NB4 (cell line): ENCODE results near the gene POLR2F.

ENCODE experiments used
- DNase-seq: peaks from one replicate; pipeline ENCODE4 v3.0.0; 2010; ENCODE audit warnings: low read depth
- H3K4me3 ChIP-seq: one replicate; pipeline ENCODE4 v1.5.1; 2011; ENCODE audit warnings: mild to moderate bottlenecking, low read depth, low read length, moderate library complexity
- MYC ChIP-seq: IDR thresholded peaks from 2 replicates; pipeline ENCODE4 v1.6.1; 2011; ENCODE audit warnings: low read depth, low read length
- POLR2A ChIP-seq: IDR thresholded peaks from 2 replicates; pipeline ENCODE4 v1.6.1; 2011; ENCODE audit warnings: mild to moderate bottlenecking; ENCODE audit not compliant: insufficient read length; ENCODE audit errors: extremely low read depth
- TF ChIP-seq, protein P1 (sequence below): IDR thresholded peaks from one replicate; pipeline ENCODE4 v1.5.1; 2012; ENCODE audit warnings: low read depth, low read length
- TF ChIP-seq, protein P2 (sequence below): IDR thresholded peaks from 2 replicates; pipeline ENCODE4 v1.6.1; 2011; ENCODE audit warnings: low read depth, low read length

POLR2F gene

DNA sequence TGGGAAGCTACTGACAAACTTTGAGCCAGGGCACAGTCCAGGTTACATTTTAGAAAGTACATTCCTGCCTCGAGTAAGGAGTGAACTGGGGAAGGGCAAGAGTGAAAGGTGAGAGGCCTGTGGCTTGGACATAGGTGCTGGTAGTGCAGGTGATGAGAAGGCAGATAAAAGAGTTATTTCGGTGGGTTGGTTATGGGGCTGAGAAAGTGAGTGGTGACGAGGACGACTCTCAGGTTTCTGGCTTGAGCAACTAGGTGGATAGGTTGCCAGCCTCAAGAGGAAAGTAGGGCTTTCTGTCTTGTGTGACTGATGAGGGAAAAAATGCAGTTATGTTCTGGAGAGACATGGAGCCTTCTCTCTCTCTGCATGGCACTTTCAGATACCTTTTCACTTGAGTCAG lies 3.7 kb downstream of the POLR2F start:
- H3K4me3 ChIP-seq, result no peak overlapping the region
- DNase-seq, result no peak
- no peak for TF ChIP-seq MYC
- TF ChIP-seq, protein P1, sequence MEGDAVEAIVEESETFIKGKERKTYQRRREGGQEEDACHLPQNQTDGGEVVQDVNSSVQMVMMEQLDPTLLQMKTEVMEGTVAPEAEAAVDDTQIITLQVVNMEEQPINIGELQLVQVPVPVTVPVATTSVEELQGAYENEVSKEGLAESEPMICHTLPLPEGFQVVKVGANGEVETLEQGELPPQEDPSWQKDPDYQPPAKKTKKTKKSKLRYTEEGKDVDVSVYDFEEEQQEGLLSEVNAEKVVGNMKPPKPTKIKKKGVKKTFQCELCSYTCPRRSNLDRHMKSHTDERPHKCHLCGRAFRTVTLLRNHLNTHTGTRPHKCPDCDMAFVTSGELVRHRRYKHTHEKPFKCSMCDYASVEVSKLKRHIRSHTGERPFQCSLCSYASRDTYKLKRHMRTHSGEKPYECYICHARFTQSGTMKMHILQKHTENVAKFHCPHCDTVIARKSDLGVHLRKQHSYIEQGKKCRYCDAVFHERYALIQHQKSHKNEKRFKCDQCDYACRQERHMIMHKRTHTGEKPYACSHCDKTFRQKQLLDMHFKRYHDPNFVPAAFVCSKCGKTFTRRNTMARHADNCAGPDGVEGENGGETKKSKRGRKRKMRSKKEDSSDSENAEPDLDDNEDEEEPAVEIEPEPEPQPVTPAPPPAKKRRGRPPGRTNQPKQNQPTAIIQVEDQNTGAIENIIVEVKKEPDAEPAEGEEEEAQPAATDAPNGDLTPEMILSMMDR, result no peak
- no peak for TF ChIP-seq POLR2A
- TF ChIP-seq, protein P2, sequence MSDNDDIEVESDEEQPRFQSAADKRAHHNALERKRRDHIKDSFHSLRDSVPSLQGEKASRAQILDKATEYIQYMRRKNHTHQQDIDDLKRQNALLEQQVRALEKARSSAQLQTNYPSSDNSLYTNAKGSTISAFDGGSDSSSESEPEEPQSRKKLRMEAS, result no peak

DNA sequence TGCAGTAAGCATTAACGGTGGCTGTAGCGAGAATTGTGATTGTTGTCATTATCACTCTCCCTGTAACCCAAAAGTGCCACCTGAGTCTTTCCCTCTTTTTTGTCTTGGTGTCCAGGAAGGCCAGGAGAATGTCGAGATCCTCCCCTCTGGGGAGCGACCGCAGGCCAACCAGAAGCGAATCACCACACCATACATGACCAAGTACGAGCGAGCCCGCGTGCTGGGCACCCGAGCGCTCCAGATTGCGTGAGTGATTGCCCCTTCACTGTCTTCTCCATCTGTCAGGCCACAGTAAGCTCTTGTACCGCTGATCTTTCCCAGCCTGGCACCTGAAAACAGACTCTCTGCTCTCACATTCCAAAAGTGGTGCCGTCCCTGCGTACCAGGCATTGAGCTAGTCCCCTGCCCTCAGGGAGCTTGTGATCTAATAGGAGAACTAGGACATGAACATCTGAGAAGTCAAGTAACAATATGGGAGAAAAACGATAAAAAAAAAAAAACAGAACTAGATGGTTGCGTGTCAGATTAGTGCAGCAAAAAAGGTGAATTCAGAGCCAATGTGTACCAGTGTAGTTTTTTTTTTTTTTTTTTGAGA lies 5.8 kb downstream of the POLR2F start:
- no peak overlapping the region for H3K4me3 ChIP-seq
- DNase-seq, result no peak
- TF ChIP-seq MYC (no peak), POLR2A (no peak)
- TF ChIP-seq, protein P2, result no peak
- TF ChIP-seq, protein P1, result no peak

GRCh38 chr22:37961062-37961461 lies 7.6 kb downstream of the POLR2F start:
- no peak for DNase-seq
- TF ChIP-seq, protein P1, result no peak
- TF ChIP-seq, protein P2, result no peak
- no peak for TF ChIP-seq POLR2A
- TF ChIP-seq MYC, result no peak
- no peak overlapping the region for H3K4me3 ChIP-seq

DNA sequence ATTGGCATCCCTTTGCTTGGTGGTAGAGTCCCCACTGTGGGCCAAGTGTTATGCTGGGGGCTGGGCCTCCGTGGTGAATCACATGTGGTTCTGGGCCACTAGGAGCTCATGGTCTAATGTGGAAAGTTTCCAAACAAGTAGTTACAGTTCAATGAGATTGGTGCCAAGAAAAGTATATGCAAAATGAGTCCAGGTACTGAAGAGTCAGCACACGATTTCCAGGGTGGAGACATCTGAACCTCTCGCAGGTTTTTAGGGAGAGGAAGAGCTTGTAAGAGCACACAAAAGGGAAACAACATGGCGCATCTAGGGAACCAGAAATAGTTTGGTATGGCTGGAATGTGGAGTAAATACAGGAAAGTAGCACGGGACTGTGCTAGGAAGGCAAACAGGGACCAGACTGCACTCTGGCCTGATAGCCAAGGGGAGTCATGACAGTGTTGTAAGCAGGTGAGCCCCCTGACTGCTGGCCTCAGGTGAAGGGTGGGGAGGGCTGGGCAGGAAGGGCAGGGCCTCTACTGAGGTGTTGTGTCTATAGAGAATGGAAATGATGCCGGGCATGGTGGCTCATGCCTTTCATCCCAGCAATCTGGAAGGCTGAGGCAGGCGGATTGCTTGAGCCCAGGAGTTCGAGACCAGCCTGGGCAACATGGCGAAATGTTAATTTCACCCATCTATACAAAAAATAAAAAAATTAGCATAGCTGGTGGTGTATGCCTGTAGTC lies 12.6 kb downstream of the POLR2F start:
- no peak overlapping the region for H3K4me3 ChIP-seq
- DNase-seq, result no peak
- TF ChIP-seq MYC (no peak), POLR2A (no peak)
- TF ChIP-seq, protein P2, result no peak
- TF ChIP-seq, protein P1, result no peak

GRCh38 chr22:37967147-37967546 lies 13.6 kb downstream of the POLR2F start:
- no peak overlapping the region for H3K4me3 ChIP-seq
- TF ChIP-seq MYC, result no peak
- TF ChIP-seq, protein P2, result no peak
- TF ChIP-seq, protein P1, result no peak
- TF ChIP-seq POLR2A, result no peak
- DNase-seq, result no peak
